ENCODE data around the gene TRIM44. TPM values are rescaled to one million over a fixed set of nuclear protein-coding genes. Genes with fewer than 3 reads are reported as not detected.
A peak's percentile ranks its signal among the peaks of the same experiment; 100 is the strongest.

Gene TRIM44, protein sequence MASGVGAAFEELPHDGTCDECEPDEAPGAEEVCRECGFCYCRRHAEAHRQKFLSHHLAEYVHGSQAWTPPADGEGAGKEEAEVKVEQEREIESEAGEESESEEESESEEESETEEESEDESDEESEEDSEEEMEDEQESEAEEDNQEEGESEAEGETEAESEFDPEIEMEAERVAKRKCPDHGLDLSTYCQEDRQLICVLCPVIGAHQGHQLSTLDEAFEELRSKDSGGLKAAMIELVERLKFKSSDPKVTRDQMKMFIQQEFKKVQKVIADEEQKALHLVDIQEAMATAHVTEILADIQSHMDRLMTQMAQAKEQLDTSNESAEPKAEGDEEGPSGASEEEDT
- total RNA-seq (10 to 100 TPM; 38.7 to 54.2 (median 41.5) TPM), polyA plus RNA-seq (8.7 TPM)
- long read RNA-seq, donor 1, full-length matches to known transcripts: 154 of 175 reads
- long read RNA-seq, donor 1, partial matches to known transcripts: 7 of 175 reads
- long read RNA-seq, donor 1, other reads (novel, unspliced or antisense): 14 of 175 reads
- long read RNA-seq, donor 2, full-length matches to known transcripts: 70 of 71 reads
- long read RNA-seq, donor 2, partial matches to known transcripts: 0 of 71 reads
- long read RNA-seq, donor 2, other reads (novel, unspliced or antisense): 1 of 71 reads
- long read RNA-seq, donor 3, full-length matches to known transcripts: 15 of 41 reads
- long read RNA-seq, donor 3, partial matches to known transcripts: 13 of 41 reads
- long read RNA-seq, donor 3, other reads (novel, unspliced or antisense): 13 of 41 reads
- long read RNA-seq, donor 4, full-length matches to known transcripts: 50 of 60 reads
- long read RNA-seq, donor 4, partial matches to known transcripts: 3 of 60 reads
- long read RNA-seq, donor 4, other reads (novel, unspliced or antisense): 7 of 60 reads

DNA sequence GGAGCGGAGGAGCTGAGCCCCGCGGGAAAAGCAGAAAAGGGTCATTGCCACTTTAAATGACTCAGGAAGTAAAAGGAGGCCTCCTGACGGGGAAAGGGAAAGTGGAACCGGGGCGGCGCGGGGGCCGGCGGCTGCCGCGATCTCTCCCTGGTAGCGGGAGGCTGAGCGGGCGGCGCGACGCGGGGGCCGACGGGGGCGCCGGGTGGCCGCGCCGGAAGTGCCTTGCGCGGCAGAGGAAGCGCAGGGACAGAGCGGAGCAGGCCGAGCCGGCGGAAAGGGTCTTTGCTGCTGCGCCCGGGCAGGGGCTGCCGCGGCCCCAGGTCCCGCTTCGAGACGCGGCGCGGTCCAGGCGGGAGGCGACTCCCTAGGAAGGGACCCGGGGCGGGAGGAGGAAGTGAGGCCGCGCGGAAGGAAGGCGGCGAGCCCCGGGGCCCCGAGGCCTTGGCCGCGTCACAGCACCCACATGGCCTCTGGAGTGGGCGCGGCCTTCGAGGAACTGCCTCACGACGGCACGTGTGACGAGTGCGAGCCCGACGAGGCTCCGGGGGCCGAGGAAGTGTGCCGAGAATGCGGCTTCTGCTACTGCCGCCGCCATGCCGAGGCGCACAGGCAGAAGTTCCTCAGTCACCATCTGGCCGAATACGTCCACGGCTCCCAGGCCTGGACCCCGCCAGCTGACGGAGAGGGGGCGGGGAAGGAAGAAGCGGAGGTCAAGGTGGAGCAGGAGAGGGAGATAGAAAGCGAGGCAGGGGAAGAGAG lies at the start of gene TRIM44:
Gene TRIM44 (plus strand): TSS at position 127 of the 759 bp plus-strand sequence. CDS start 337 bp downstream, at position 464.
- Histone ChIP-seq H3K27ac (ENCODE audit: low read length) (peak within 1 kb of the TSS; percentile 90), H3K9me3 (ENCODE audit: control insufficient read depth, low read length) (no peaks in the 10 kb centered on the region), H3K27me3 (ENCODE audit: control insufficient read depth, insufficient read depth) (no peaks in the 10 kb centered on the region), H3K4me3 (ENCODE audit: low read length) (peak within 1 kb of the TSS; percentile 74), H3K4me1 (ENCODE audit: control insufficient read depth, insufficient read depth, low read length) (peaks cover 6% of the 10 kb centered on the region)
- ATAC-seq (peak; percentile 96 to 97), DNase-seq (peak; percentile 85 to 95 (median 94))
- intact Hi-C loops (cut with DNase I): loop anchor here in 1 of 4 donors (5.0 kb wide), 1 partner anchor 46 kb away; the partner anchor contains the start of gene FJX1
- 2% methylated on average over 82 of the region's 82 CpGs for WGBS

DNA sequence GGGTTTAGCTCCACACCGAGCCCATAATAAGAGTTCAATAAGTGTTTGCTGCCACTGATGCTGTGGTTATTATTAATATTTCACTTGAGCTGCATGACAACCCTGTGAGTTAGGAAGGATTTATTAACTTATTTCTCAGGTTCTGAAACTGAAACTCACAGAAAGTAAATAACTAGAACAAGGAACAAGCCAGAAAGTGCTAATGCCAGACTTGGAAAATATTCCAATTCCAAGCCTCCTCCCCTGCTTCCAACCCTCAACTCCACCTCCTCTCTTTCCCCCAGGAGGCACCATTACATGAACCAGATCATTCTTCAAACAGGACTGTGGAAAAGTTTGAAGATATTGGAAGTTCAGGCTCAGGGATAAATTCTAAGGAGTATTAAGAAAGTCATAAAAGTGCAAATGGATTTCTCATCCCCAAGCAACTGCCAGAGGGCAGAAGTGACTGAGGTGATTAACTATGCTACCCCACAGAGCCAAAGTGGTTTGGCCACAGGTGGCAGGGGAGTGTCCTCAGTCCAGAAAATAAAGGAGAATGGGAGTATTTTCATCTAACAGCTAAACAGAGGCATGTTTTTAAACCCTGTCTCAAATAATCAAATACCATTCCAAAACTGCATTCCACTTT lies 47.5 kb upstream of the TRIM44 start:
- DNase-seq (no peak), ATAC-seq (no peak)
- intact Hi-C loops (cut with DNase I): loop anchor here (5.0 to 10.0 kb wide), 6 partner anchors 47 to 652 kb away; partner anchors contain the start of gene TRIM44 (in 1 of the 4)
- H3K9me3 ChIP-seq (ENCODE audit: control insufficient read depth, low read length): no peaks in the 10 kb centered on the region
- no peak overlapping the region for H3K27ac ChIP-seq (ENCODE audit: low read length)
- peaks cover 2% of the 10 kb centered on the region for H3K4me1 ChIP-seq (ENCODE audit: control insufficient read depth, insufficient read depth, low read length)
- 76% methylated on average over 1 of the region's 1 CpG for WGBS
- H3K27me3 ChIP-seq (ENCODE audit: control insufficient read depth, insufficient read depth): no peaks in the 10 kb centered on the region
- H3K4me3 ChIP-seq (ENCODE audit: low read length): no peak overlapping the region

DNA sequence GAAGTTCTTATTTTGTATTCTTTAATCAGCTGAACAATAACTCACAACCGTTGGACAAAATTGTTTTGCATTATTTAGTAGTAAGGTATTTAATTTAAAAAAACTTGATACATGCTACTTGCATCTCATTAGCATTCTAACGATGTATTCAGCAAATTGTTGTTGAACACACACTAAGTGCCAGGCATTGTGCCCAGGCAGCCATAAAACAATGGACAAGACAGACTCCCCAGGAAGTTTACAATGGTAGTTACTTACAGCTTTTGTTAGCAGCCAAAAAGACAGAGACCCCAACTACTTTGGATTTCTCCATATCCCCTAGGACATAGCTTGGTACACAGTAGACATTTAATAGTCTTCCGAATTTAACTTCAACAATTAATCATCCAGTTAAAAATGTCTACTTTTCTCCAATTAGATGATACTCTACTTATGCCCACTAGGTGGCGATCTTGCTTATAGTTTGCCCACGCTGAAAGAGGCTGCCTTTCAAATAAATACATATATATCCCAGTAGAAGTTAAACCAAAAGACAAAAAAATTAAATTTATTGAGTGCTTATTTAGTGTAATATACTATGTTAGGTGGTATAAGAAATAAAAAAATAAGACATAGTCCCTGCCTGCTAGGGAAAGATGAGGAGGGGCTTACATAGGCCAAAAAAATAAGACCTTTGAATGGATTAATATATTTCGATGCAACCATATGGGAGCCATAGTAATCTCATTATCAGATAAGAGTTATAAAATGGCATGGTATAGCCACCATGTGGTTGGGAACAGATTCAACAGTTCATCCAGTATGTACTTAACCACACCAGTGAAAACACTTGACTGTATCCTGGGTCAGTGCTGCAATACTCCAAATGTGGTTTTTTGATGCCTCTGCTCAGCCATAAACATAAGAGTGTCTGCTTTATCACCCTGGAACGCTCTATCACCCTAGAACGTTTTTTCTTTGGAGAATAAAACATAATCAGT lies 46.4 kb upstream of the TRIM44 start:
- Histone ChIP-seq H3K4me1 (ENCODE audit: control insufficient read depth, insufficient read depth, low read length) (peaks cover 2% of the 10 kb centered on the region), H3K27ac (ENCODE audit: low read length) (no peak overlapping the region), H3K4me3 (ENCODE audit: low read length) (no peak overlapping the region), H3K27me3 (ENCODE audit: control insufficient read depth, insufficient read depth) (no peaks in the 10 kb centered on the region), H3K9me3 (ENCODE audit: control insufficient read depth, low read length) (no peaks in the 10 kb centered on the region)
- ATAC-seq: no peak
- WGBS: 24% methylated on average over 8 of the region's 8 CpGs
- DNase-seq: no peak
- intact Hi-C loops (cut with DNase I): loop anchor here (2.0 to 10.0 kb wide), 9 partner anchors 46 to 651 kb away; partner anchors contain the start of gene TRIM44 (in 1 of the 4)

DNA sequence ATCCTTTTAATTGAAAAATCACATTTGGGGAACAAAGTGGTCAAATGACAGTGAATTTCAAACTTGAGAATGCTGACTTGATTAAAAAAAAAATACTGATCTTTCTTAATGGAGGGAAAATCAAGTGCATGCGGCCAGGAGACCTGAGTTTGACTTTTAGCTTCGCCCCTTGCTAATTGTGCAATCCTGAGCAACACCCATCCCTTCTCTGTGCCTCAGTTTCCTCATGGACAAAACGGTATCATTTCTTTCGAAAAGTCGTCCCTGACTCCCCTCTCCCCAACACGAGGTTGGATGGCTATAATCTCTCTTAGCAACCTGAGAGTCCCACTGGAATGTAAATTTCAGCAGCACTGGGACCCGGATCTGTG lies 45.3 kb upstream of the TRIM44 start:
- 58% methylated on average over 7 of the region's 7 CpGs for WGBS
- peaks cover 2% of the 10 kb centered on the region for H3K4me1 ChIP-seq (ENCODE audit: control insufficient read depth, insufficient read depth, low read length)
- no peak overlapping the region for H3K27ac ChIP-seq (ENCODE audit: low read length)
- no peaks in the 10 kb centered on the region for H3K9me3 ChIP-seq (ENCODE audit: control insufficient read depth, low read length)
- ATAC-seq (no peak), DNase-seq (no peak)
- intact Hi-C loops (cut with DNase I): loop anchor here (2.0 to 10.0 kb wide), 9 partner anchors 45 to 650 kb away; partner anchors contain the start of gene TRIM44 (in 1 of the 4)
- H3K4me3 ChIP-seq (ENCODE audit: low read length): peak overlapping the region; percentile 79
- H3K27me3 ChIP-seq (ENCODE audit: control insufficient read depth, insufficient read depth): no peaks in the 10 kb centered on the region

DNA sequence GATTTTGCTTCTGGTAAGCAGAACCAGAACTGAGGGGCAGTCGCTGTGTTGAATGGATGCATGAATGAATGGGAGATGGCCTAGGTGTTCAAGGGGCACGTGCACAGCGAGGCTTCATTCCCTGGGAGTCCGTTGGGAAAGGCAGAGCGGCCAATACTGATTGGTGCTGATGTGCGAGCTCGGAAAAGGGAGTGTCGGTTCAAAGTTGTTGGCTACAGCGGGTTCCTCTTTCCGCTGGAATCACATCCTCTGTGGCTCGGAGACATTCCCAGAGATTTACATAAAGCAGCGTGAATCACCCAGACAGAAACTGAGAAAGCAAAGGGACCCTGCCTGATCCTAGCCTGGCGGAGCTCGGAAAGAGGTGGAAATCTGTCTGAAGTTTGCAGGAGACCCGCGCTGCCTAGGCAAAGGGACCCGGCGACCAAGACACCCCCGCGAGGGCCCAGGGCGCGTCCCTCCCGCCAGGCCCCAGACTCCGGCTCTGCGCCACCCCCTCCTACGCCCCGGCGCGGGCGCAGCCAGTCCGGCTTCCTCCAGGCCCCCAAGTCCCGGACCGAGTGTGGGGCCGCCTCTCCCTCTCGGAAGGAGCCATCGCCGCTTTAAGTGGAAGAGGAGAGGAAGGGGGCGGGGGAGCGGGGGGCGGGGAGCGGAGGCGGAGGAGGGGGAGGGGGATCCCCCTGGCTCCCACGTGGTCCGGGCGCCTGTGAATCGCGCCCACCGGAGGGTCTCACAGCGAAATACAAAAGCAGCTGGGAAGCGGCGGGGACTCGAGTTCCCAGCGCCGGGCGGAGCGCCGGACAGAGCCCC lies 44.7 kb upstream of the TRIM44 start, which contains the start of gene FJX1:
Gene FJX1 (plus strand): TSS at position 774 of the 810 bp plus-strand sequence. CDS start 177 bp downstream, outside the sequence.
- peak; percentile 77 to 86 for ATAC-seq
- peak within 1 kb of the TSS; percentile 54 for H3K27ac ChIP-seq (ENCODE audit: low read length)
- WGBS: 1% methylated on average over 56 of the region's 57 CpGs
- H3K4me3 ChIP-seq (ENCODE audit: low read length): peak within 1 kb of the TSS; percentile 79
- no peaks in the 10 kb centered on the region for H3K27me3 ChIP-seq (ENCODE audit: control insufficient read depth, insufficient read depth)
- intact Hi-C loops (cut with DNase I): loop anchor here (2.0 to 10.0 kb wide), 9 partner anchors 44 to 649 kb away; partner anchors contain the start of gene TRIM44 (in 1 of the 4)
- no peaks in the 10 kb centered on the region for H3K9me3 ChIP-seq (ENCODE audit: control insufficient read depth, low read length)
- peaks cover 2% of the 10 kb centered on the region for H3K4me1 ChIP-seq (ENCODE audit: control insufficient read depth, insufficient read depth, low read length)
- DNase-seq: peak; percentile 75 to 79 (median 78)

DNA sequence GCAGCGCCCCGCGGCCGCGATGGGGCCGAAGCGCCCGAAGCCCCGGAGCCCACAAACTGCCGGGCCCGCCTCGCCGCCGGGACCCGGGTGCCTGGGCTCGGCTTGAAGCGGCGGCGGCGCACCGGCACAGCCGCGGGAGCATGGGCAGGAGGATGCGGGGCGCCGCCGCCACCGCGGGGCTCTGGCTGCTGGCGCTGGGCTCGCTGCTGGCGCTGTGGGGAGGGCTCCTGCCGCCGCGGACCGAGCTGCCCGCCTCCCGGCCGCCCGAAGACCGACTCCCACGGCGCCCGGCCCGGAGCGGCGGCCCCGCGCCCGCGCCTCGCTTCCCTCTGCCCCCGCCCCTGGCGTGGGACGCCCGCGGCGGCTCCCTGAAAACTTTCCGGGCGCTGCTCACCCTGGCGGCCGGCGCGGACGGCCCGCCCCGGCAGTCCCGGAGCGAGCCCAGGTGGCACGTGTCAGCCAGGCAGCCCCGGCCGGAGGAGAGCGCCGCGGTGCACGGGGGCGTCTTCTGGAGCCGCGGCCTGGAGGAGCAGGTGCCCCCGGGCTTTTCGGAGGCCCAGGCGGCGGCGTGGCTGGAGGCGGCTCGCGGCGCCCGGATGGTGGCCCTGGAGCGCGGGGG lies 44.0 kb upstream of the TRIM44 start:
- no peaks in the 10 kb centered on the region for H3K27me3 ChIP-seq (ENCODE audit: control insufficient read depth, insufficient read depth)
- H3K4me1 ChIP-seq (ENCODE audit: control insufficient read depth, insufficient read depth, low read length): peaks cover 2% of the 10 kb centered on the region
- ATAC-seq (peak; percentile 17 to 32), DNase-seq (peak; percentile 36 to 74 (median 68))
- under 1% methylated on average over 90 of the region's 91 CpGs for WGBS
- intact Hi-C loops (cut with DNase I): loop anchor here in 3 of 4 donors (5.0 to 10.0 kb wide), 5 partner anchors 44 to 646 kb away; partner anchors contain the start of gene TRIM44 (in 1 of the 3)
- H3K27ac ChIP-seq (ENCODE audit: low read length): no peak overlapping the region
- peak overlapping the region; percentile 79 for H3K4me3 ChIP-seq (ENCODE audit: low read length)
- no peaks in the 10 kb centered on the region for H3K9me3 ChIP-seq (ENCODE audit: control insufficient read depth, low read length)

DNA sequence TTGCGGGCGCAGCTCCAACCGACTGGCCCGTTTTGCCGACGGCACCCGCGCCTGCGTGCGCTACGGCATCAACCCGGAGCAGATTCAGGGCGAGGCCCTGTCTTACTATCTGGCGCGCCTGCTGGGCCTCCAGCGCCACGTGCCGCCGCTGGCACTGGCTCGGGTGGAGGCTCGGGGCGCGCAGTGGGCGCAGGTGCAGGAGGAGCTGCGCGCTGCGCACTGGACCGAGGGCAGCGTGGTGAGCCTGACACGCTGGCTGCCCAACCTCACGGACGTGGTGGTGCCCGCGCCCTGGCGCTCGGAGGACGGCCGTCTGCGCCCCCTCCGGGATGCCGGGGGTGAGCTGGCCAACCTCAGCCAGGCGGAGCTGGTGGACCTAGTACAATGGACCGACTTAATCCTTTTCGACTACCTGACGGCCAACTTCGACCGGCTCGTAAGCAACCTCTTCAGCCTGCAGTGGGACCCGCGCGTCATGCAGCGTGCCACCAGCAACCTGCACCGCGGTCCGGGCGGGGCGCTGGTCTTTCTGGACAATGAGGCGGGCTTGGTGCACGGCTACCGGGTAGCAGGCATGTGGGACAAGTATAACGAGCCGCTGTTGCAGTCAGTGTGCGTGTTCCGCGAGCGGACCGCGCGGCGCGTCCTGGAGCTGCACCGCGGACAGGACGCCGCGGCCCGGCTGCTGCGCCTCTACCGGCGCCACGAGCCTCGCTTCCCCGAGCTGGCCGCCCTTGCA lies 43.3 kb upstream of the TRIM44 start:
- peaks cover 2% of the 10 kb centered on the region for H3K4me1 ChIP-seq (ENCODE audit: control insufficient read depth, insufficient read depth, low read length)
- H3K27ac ChIP-seq (ENCODE audit: low read length): no peak overlapping the region
- no peaks in the 10 kb centered on the region for H3K9me3 ChIP-seq (ENCODE audit: control insufficient read depth, low read length)
- no peaks in the 10 kb centered on the region for H3K27me3 ChIP-seq (ENCODE audit: control insufficient read depth, insufficient read depth)
- intact Hi-C loops (cut with DNase I): loop anchor here in 3 of 4 donors (5.0 to 10.0 kb wide), 5 partner anchors 43 to 646 kb away; partner anchors contain the start of gene TRIM44 (in 1 of the 3)
- peak overlapping the region; percentile 79 for H3K4me3 ChIP-seq (ENCODE audit: low read length)
- DNase-seq: peak; percentile 38 to 72 (median 68)
- peak; percentile 36 to 43 for ATAC-seq
- under 1% methylated on average over 84 of the region's 84 CpGs for WGBS

All from right cardiac atrium (tissue), 5 donors.